ENCODE measurements around the gene LUZP4.

Gene LUZP4

GRCh38 chrX:115289465-115289864, at the start of gene LUZP4:
Gene LUZP4, plus strand, starts transcription at chrX:115289715. Its CDS starts 45 bp downstream, at chrX:115289760.
- H3K4me3 Mint-ChIP-seq = no peak within 1 kb of the TSS
- H3K27me3 Mint-ChIP-seq = no peaks in the 10 kb centered on the region
- no peak for DNase-seq
- no peak for ATAC-seq
- H3K4me1 Mint-ChIP-seq = no peaks in the 10 kb centered on the region
- no peak within 1 kb of the TSS for H3K27ac Mint-ChIP-seq
- H3K36me3 Mint-ChIP-seq (ENCODE audit: low read depth) = no peaks in the 10 kb centered on the region
- H3K9me3 Mint-ChIP-seq = no peaks in the 10 kb centered on the region

DNA sequence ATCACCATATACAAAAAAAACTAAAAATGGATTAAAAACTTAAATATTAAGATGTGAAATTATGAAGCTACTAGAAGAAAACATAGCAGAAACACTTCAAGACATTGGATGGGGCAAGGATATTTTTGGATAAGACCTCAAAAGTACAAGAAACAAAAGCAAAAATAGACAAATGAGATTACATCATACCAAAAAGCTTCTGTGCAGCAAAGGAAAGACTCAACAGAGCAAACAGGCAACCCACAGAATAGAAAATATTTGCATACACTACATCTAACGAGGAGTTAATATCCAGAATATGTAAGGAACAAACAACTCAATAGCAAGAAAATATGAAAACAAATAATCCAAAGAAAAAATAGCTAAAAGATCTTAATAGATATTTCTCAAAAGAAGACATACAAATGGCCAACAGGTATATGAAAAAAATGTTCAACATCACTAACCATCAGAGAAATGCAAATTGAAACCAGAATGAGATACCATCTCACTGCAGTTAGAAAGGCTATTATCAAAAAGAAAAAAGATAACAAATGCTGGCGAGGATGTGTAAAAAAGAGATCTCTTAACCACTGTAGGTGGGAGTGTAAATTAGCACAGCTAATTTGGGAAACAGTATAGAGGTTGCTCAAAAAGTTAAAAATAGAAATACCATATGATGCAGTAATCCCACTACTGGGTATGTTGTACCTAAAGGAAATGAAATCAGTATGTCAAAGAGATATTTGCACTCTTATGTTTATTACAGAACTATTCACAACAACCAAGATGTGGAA, 37.9 kb upstream of the LUZP4 start:
- Mint-ChIP-seq H3K27ac (no peak overlapping the region), H3K36me3 (ENCODE audit: low read depth) (no peaks in the 10 kb centered on the region)

GRCh38 chrX:115255003-115255402, 34.5 kb upstream of the LUZP4 start:
- H3K4me3 Mint-ChIP-seq = no peak overlapping the region
- no peak overlapping the region for H3K27ac Mint-ChIP-seq
- no peaks in the 10 kb centered on the region for H3K4me1 Mint-ChIP-seq
- H3K27me3 Mint-ChIP-seq = no peaks in the 10 kb centered on the region
- no peaks in the 10 kb centered on the region for H3K9me3 Mint-ChIP-seq
- DNase-seq = no peak
- ATAC-seq = no peak
- no peaks in the 10 kb centered on the region for H3K36me3 Mint-ChIP-seq (ENCODE audit: low read depth)

More for the DNA sequence above, 37.9 kb upstream of the LUZP4 start:
- ATAC-seq (no peak), DNase-seq (no peak)
- no peaks in the 10 kb centered on the region for H3K4me1 Mint-ChIP-seq
- H3K27me3 Mint-ChIP-seq = no peaks in the 10 kb centered on the region
- no peak overlapping the region for H3K4me3 Mint-ChIP-seq
- no peaks in the 10 kb centered on the region for H3K9me3 Mint-ChIP-seq

DNA sequence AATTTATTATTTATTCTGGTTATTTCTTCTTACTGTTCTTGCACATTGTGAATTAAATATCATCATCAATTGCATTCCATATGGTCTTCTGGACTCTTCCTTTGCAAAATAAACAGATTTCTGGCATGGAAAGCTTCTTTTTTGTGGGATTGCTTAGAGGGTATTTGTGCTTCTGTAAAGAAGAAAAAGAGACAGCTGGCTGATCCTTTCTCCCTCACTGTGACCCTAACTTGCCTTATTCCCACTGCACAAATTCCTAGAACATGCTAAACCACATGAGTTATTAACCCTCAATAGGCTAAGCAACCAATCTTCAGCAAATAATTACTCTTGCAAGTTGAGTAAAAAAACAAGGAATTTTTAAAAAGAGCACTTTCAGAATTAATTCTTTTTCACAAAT, 31.8 kb upstream of the LUZP4 start:
- no peaks in the 10 kb centered on the region for H3K4me1 Mint-ChIP-seq
- H3K27ac Mint-ChIP-seq = no peak overlapping the region
- H3K36me3 Mint-ChIP-seq (ENCODE audit: low read depth) = no peaks in the 10 kb centered on the region
- no peak for DNase-seq
- H3K4me3 Mint-ChIP-seq = no peak overlapping the region
- H3K27me3 Mint-ChIP-seq = no peaks in the 10 kb centered on the region
- no peak for ATAC-seq
- no peaks in the 10 kb centered on the region for H3K9me3 Mint-ChIP-seq

DNA sequence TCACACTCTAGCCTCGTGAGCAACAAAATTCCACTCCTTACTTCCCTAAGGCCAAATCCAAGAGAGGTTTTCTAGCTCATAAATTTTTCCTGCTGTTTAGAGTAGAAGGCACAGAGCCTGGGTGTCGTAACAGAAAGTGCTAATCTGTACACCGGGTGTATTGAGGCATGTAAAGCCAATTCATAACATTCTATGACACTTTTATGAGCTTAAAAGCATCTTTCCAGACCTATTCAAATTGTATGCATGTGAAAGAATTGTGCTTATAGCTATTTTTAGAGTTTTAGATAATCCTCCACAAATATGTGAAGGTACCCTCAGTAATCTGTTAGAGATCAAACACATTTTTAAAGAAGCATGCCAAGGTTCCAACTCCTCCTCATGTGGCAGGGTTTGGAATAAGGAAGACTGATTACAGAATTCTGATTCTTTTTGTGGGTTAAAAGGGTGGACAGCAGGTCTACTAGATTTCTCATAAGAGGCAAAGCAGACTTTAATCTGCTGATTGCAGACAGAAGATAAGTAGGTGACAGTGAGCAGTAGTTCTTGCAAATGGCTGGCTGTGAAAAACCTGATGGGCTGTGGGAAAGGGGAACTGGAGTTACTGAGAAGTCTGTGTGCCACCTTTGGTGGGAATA, 30.2 kb upstream of the LUZP4 start:
- H3K4me1 Mint-ChIP-seq = no peaks in the 10 kb centered on the region
- no peaks in the 10 kb centered on the region for H3K36me3 Mint-ChIP-seq (ENCODE audit: low read depth)
- H3K4me3 Mint-ChIP-seq = no peak overlapping the region
- ATAC-seq (no peak), DNase-seq (no peak)
- no peak overlapping the region for H3K27ac Mint-ChIP-seq
- no peaks in the 10 kb centered on the region for H3K27me3 Mint-ChIP-seq
- no peaks in the 10 kb centered on the region for H3K9me3 Mint-ChIP-seq

DNA sequence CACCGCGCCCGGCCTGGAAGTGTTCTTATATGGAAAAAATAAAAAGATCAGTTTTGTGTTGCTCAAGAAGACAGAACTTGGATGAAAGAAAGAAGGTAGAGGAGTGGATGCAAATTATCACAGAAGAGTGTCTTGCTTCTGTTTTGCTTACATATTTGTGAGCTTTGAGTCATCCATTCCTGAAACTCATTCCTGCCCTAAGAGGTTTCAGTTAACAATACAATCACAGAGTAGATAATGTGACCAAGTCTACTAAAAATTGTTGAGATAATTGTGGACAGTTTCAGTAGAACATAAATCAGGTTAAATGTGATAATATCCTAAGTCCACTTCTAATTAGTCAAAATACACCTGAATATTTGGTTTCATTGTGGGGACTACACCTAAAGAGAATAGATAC, 29.2 kb upstream of the LUZP4 start:
- DNase-seq (no peak), ATAC-seq (no peak)
- no peaks in the 10 kb centered on the region for H3K4me1 Mint-ChIP-seq
- no peaks in the 10 kb centered on the region for H3K36me3 Mint-ChIP-seq (ENCODE audit: low read depth)
- no peaks in the 10 kb centered on the region for H3K27me3 Mint-ChIP-seq
- H3K4me3 Mint-ChIP-seq = no peak overlapping the region
- no peaks in the 10 kb centered on the region for H3K9me3 Mint-ChIP-seq
- H3K27ac Mint-ChIP-seq = no peak overlapping the region

- Mint-ChIP-seq H3K4me1 (no peaks in the 10 kb centered on the region), H3K27ac (no peak overlapping the region), H3K4me3 (no peak overlapping the region), H3K36me3 (ENCODE audit: low read depth) (no peaks in the 10 kb centered on the region), H3K9me3 (no peaks in the 10 kb centered on the region), H3K27me3 (no peaks in the 10 kb centered on the region)
- DNase-seq (no peak), ATAC-seq (no peak)
Measured at GRCh38 chrX:115261148-115261547, 28.4 kb upstream of the LUZP4 start.

DNA sequence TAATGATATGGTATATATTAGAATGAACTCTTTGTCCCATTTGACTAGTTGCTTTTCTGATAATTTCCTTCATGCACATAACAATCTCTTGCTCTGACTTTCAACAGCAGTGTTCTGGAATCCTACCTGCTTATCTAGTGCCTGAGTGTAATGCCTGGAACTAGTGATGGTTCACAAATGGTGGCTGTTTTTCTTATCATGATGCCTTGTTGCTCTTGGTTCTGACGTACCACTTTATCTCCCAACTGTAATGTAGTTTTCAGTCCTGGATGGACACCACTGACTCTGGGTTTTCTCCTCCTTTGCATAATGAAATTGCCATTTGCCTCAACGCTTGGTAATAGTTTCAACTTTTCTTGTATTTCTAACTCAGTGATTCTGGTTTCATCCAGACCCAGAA, 25.5 kb upstream of the LUZP4 start:
- H3K4me1 Mint-ChIP-seq = no peaks in the 10 kb centered on the region
- H3K9me3 Mint-ChIP-seq = peaks cover 4% of the 10 kb centered on the region
- ATAC-seq (no peak), DNase-seq (no peak)
- no peak overlapping the region for H3K4me3 Mint-ChIP-seq
- no peaks in the 10 kb centered on the region for H3K27me3 Mint-ChIP-seq
- H3K36me3 Mint-ChIP-seq (ENCODE audit: low read depth) = no peaks in the 10 kb centered on the region
- no peak overlapping the region for H3K27ac Mint-ChIP-seq

GRCh38 chrX:115266300-115266699, 23.2 kb upstream of the LUZP4 start:
- ATAC-seq = no peak
- H3K36me3 Mint-ChIP-seq (ENCODE audit: low read depth) = no peaks in the 10 kb centered on the region
- no peaks in the 10 kb centered on the region for H3K4me1 Mint-ChIP-seq
- H3K27ac Mint-ChIP-seq = no peak overlapping the region
- H3K4me3 Mint-ChIP-seq = no peak overlapping the region
- DNase-seq = no peak
- H3K27me3 Mint-ChIP-seq = no peaks in the 10 kb centered on the region
- peaks cover 4% of the 10 kb centered on the region for H3K9me3 Mint-ChIP-seq

- ATAC-seq (no peak), DNase-seq (no peak)
- Mint-ChIP-seq H3K27ac (no peak overlapping the region), H3K4me1 (no peaks in the 10 kb centered on the region), H3K36me3 (ENCODE audit: low read depth) (no peaks in the 10 kb centered on the region), H3K4me3 (no peak overlapping the region), H3K9me3 (peaks cover 4% of the 10 kb centered on the region), H3K27me3 (no peaks in the 10 kb centered on the region)
Measured at GRCh38 chrX:115268421-115268820, 21.1 kb upstream of the LUZP4 start.

- Mint-ChIP-seq H3K27me3 (no peaks in the 10 kb centered on the region), H3K36me3 (ENCODE audit: low read depth) (no peaks in the 10 kb centered on the region), H3K4me1 (no peaks in the 10 kb centered on the region), H3K4me3 (no peak overlapping the region), H3K9me3 (peaks cover 4% of the 10 kb centered on the region), H3K27ac (no peak overlapping the region)
- DNase-seq (no peak), ATAC-seq (no peak)
Measured at GRCh38 chrX:115269051-115269683, 20.3 kb upstream of the LUZP4 start.

- Mint-ChIP-seq H3K27ac (no peak overlapping the region), H3K4me1 (no peaks in the 10 kb centered on the region), H3K9me3 (no peaks in the 10 kb centered on the region), H3K27me3 (no peaks in the 10 kb centered on the region), H3K36me3 (ENCODE audit: low read depth) (no peaks in the 10 kb centered on the region), H3K4me3 (no peak overlapping the region)
- ATAC-seq (no peak), DNase-seq (no peak)
Measured at GRCh38 chrX:115284877-115285276, 4.6 kb upstream of the LUZP4 start.

- Mint-ChIP-seq H3K4me1 (no peaks in the 10 kb centered on the region), H3K4me3 (no peak overlapping the region)
- ATAC-seq = no peak
Measured at GRCh38 chrX:115297189-115297588, 7.7 kb downstream of the LUZP4 start.

DNA sequence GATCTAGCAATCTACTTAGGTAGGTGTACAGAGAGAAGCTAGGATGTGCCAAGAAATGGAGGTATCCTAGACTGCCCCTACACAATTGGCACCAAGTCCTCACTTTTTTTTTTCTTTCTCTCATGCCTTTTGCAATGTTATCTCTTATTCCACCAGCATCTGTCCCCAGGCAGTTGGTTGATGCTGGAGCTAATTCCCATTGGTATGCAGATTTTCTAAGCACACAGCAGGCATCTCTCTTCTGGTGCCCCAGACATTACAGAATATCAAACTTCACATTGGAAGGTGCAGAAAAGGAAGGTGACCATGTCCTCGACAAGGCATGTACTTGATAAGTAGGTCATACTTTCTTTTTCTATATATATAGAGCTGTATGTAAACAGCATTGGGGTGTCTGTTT, 21.6 kb downstream of the LUZP4 start:
- no peaks in the 10 kb centered on the region for H3K4me1 Mint-ChIP-seq
- DNase-seq (no peak), ATAC-seq (no peak)
- no peaks in the 10 kb centered on the region for H3K36me3 Mint-ChIP-seq (ENCODE audit: low read depth)
- no peak overlapping the region for H3K27ac Mint-ChIP-seq
- H3K27me3 Mint-ChIP-seq = no peaks in the 10 kb centered on the region
- no peaks in the 10 kb centered on the region for H3K9me3 Mint-ChIP-seq
- no peak overlapping the region for H3K4me3 Mint-ChIP-seq

More at GRCh38 chrX:115297189-115297588, 7.7 kb downstream of the LUZP4 start:
- no peaks in the 10 kb centered on the region for H3K9me3 Mint-ChIP-seq
- H3K27ac Mint-ChIP-seq = no peak overlapping the region
- no peaks in the 10 kb centered on the region for H3K36me3 Mint-ChIP-seq (ENCODE audit: low read depth)
- no peak for DNase-seq
- H3K27me3 Mint-ChIP-seq = no peaks in the 10 kb centered on the region

GRCh38 chrX:115311601-115312001, 22.1 kb downstream of the LUZP4 start:
- no peaks in the 10 kb centered on the region for H3K36me3 Mint-ChIP-seq (ENCODE audit: low read depth)
- ATAC-seq (no peak), DNase-seq (no peak)
- H3K27ac Mint-ChIP-seq = no peak overlapping the region
- H3K27me3 Mint-ChIP-seq = no peaks in the 10 kb centered on the region
- H3K9me3 Mint-ChIP-seq = no peaks in the 10 kb centered on the region
- H3K4me1 Mint-ChIP-seq = no peaks in the 10 kb centered on the region
- no peak overlapping the region for H3K4me3 Mint-ChIP-seq
